GM23248 (cell line): ENCODE results near the gene NTNG2. TPM values are rescaled to one million over a fixed set of nuclear protein-coding genes. Genes with fewer than 3 reads are reported as not detected.

Source experiments
- DNase-seq: peaks from one replicate; pipeline ENCODE4 v3.0.0-alpha.2; 2015
- H2AFZ ChIP-seq: fragments of 200-600 bp; sonication (generic); 2 replicates; pipeline ENCODE4 v1.6.1; 2016; ENCODE audit warnings: antibody characterized with exemption
- H3F3A ChIP-seq: fragments of 200-600 bp; sonication (generic); 2 replicates; pipeline ENCODE4 v1.6.1; 2016; ENCODE audit warnings: mild to moderate bottlenecking, antibody characterized with exemption, mixed run types; ENCODE audit not compliant: insufficient read depth
- H3K27ac ChIP-seq: fragments of 200-600 bp; sonication (generic); 2 replicates; pipeline ENCODE4 v1.5.1; 2016; ENCODE audit warnings: mild to moderate bottlenecking
- H3K27me3 ChIP-seq: fragments of 200-600 bp; sonication (generic); replicated peaks from 2 replicates; pipeline ENCODE4 v1.6.1; 2016; ENCODE audit warnings: mild to moderate bottlenecking; ENCODE audit not compliant: insufficient read depth
- H3K36me3 ChIP-seq: fragments of 200-600 bp; sonication (generic); 2 replicates; pipeline ENCODE4 v1.6.1; 2016; ENCODE audit warnings: low read depth, mild to moderate bottlenecking
- H3K4me1 ChIP-seq: fragments of 200-600 bp; sonication (generic); 2 replicates; pipeline ENCODE4 v1.6.1; 2016; ENCODE audit warnings: mild to moderate bottlenecking; ENCODE audit not compliant: insufficient read depth
- H3K4me2 ChIP-seq: fragments of 200-600 bp; sonication (generic); one replicate; pipeline ENCODE4 v1.6.1; 2016; ENCODE audit warnings: mild to moderate bottlenecking; ENCODE audit not compliant: unreplicated experiment
- H3K4me3 ChIP-seq: fragments of 200-600 bp; sonication (generic); 2 replicates; pipeline ENCODE4 v1.5.1; 2016; ENCODE audit warnings: mild to moderate bottlenecking
- H3K79me2 ChIP-seq: fragments of 200-600 bp; sonication (generic); 2 replicates; pipeline ENCODE4 v1.6.1; 2016; ENCODE audit warnings: mild to moderate bottlenecking; ENCODE audit not compliant: insufficient read depth
- H3K9ac ChIP-seq: fragments of 200-600 bp; sonication (generic); 2 replicates; pipeline ENCODE4 v1.6.1; 2016; ENCODE audit warnings: mild to moderate bottlenecking
- H3K9me2 ChIP-seq: fragments of 200-600 bp; sonication (generic); 2 replicates; pipeline ENCODE4 v1.6.1; 2016; ENCODE audit warnings: mixed run types, mild to moderate bottlenecking, moderate library complexity; ENCODE audit not compliant: insufficient read depth
- H3K9me3 ChIP-seq: fragments of 200-600 bp; sonication (generic); one replicate; pipeline ENCODE4 v1.6.1; 2017; ENCODE audit warnings: low read depth
- H4K20me1 ChIP-seq: fragments of 200-600 bp; sonication (generic); 2 replicates; pipeline ENCODE4 v1.6.0; 2016; ENCODE audit not compliant: insufficient read depth
- EZH2 ChIP-seq: fragments of 200-600 bp; sonication (generic); IDR thresholded peaks from 2 replicates; pipeline ENCODE4 v1.6.1; 2018; ENCODE audit warnings: antibody characterized with exemption, mild to moderate bottlenecking; ENCODE audit not compliant: insufficient read depth, poor library complexity, severe bottlenecking
- EZH2phosphoT487 ChIP-seq: fragments of 200-600 bp; sonication (generic); IDR thresholded peaks from 2 replicates; pipeline ENCODE4 v1.6.1; 2018; ENCODE audit warnings: antibody characterized with exemption, moderate library complexity, mild to moderate bottlenecking, low read depth; ENCODE audit not compliant: insufficient read depth
- WGBS, 2 experiments: methylation state at CpG; one replicate each; pipeline ENCODE4 v1.1.6; 2015 to 2017; ENCODE audit warnings: low lambda C conversion rate in 2 of 2, low coverage in 1 of 2; ENCODE audit errors: missing lambda C conversion rate in 2 of 2; 5-methylcytosine and 5-hydroxymethylcytosine counted together
- in situ Hi-C: fragments of 300-500 bp; cut with MboI; formaldehyde crosslinking; loops from 2 replicates; pipeline ENCODE4 v1.15.0; 2020
- polyA plus RNA-seq: library from polyadenylated mRNA; unstranded; fragments of >200 nt; fragmentation: Nextera tagmentation; extraction: Ambion mirVana; gene quantifications from 2 replicates; pipeline ENCODE4 v1.2.1, GENCODE V29; 2016
- total RNA-seq: library from RNA; depleted of rRNA; stranded (reverse); fragments of >200 nt; shearing (Covaris generic); gene quantifications from 2 replicates; pipeline ENCODE4 v1.2.3, GENCODE V29; 2014

The NTNG2 gene
- total and polyA plus RNA-seq, 2 experiments from 2014 or later, result 0.13 to 1.5 TPM

DNA sequence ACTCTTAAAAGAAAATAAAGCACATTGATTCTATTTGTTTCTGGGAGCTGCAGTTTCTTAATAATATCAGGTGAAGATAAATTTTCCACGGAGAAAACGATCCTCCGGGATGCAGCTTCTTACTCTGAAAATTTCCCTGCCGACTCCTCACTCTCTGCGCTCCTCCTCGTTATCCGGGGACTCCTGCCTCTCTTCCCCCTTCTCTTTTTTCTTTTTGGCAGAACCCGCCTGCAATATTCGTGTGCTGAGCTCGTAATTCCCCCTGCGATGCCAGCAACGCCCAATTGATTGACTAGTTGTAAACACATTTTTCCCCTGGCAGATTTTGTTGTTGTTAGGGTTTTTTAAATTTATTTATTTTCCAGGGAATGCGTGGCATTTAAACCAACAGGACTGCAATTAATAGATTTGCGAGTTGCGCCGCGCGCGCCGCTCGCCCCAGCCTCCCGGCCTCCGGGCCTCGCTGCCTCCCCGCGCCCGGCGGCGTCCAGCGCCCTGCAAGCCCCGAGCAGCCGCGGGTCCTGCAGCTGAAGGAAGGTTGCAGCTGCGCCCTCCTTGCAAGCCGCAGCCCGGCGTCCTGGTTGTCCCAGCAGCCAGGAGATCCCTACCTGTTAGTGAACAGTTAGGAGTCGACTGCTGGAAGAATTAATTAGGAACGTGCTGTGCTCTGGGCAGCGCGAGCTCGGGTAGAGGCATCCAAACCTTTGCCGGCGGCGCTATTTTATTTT is 2.2 kb downstream of the NTNG2 start:
- H3K9me2 ChIP-seq, result no peaks in the 10 kb centered on the region
- H3K4me1 ChIP-seq, result no peaks in the 10 kb centered on the region
- no peak overlapping the region for H3K27ac ChIP-seq
- H3K4me2 ChIP-seq, result no peak overlapping the region
- TF ChIP-seq EZH2 (peak; percentile 91), EZH2phosphoT487 (no peak; the same call in none of the 2 replicates)
- no peak for DNase-seq
- 33 to 36% methylated on average over 45 of the region's 45 CpGs for WGBS, 2 experiments
- no peak overlapping the region for H3K9ac ChIP-seq
- H3F3A ChIP-seq, result no peaks in the 10 kb centered on the region
- H3K9me3 ChIP-seq, result no peaks in the 10 kb centered on the region
- H4K20me1 ChIP-seq, result no peaks in the 10 kb centered on the region
- no peaks in the 10 kb centered on the region for H3K79me2 ChIP-seq
- H3K36me3 ChIP-seq, result no peaks in the 10 kb centered on the region
- H3K4me3 ChIP-seq, result no peak overlapping the region; the same call in 1 of the 2 replicates
- in situ Hi-C loops, result no loop called here
- no peak overlapping the region for H2AFZ ChIP-seq
- peaks cover 39% of the 10 kb centered on the region for H3K27me3 ChIP-seq

- no peaks in the 10 kb centered on the region for H3K9me2 ChIP-seq
- no peaks in the 10 kb centered on the region for H3K36me3 ChIP-seq
- H3K4me1 ChIP-seq, result no peaks in the 10 kb centered on the region
- no peak overlapping the region for H3K27ac ChIP-seq
- TF ChIP-seq EZH2phosphoT487 (no peak), EZH2 (no peak)
- no peak overlapping the region for H3K4me3 ChIP-seq
- H3K9ac ChIP-seq, result no peak overlapping the region
- no peaks in the 10 kb centered on the region for H3K9me3 ChIP-seq
- no peaks in the 10 kb centered on the region for H3K79me2 ChIP-seq
- no peak overlapping the region for H2AFZ ChIP-seq
- H3K27me3 ChIP-seq, result peaks cover 39% of the 10 kb centered on the region
- no peaks in the 10 kb centered on the region for H4K20me1 ChIP-seq
- H3K4me2 ChIP-seq, result no peak overlapping the region
- 13 to 15% methylated on average over 16 of the region's 16 CpGs for WGBS, 2 experiments
- H3F3A ChIP-seq, result no peaks in the 10 kb centered on the region
- DNase-seq, result peak; percentile 69
- in situ Hi-C loops, result no loop called here
Measured at GRCh38 chr9:132164604-132165362, 2.9 kb downstream of the NTNG2 start.

GRCh38 chr9:132166599-132166998 is 4.7 kb downstream of the NTNG2 start:
- H3K9me2 ChIP-seq, result no peaks in the 10 kb centered on the region
- H3K9me3 ChIP-seq, result no peaks in the 10 kb centered on the region
- no peaks in the 10 kb centered on the region for H3K4me1 ChIP-seq
- no peak overlapping the region for H3K4me3 ChIP-seq
- WGBS, 2 experiments, result 91 to 92% methylated on average over 18 to 19 of the region's 19 CpGs
- no peak overlapping the region for H3K27ac ChIP-seq
- no peak for TF ChIP-seq EZH2
- TF ChIP-seq EZH2phosphoT487, result no peak
- no peak overlapping the region for H3K9ac ChIP-seq
- in situ Hi-C loops, result no loop called here
- H3K36me3 ChIP-seq, result no peaks in the 10 kb centered on the region
- no peak for DNase-seq
- H2AFZ ChIP-seq, result no peak overlapping the region
- H4K20me1 ChIP-seq, result no peaks in the 10 kb centered on the region
- H3K79me2 ChIP-seq, result no peaks in the 10 kb centered on the region
- no peak overlapping the region for H3K4me2 ChIP-seq
- no peaks in the 10 kb centered on the region for H3F3A ChIP-seq
- peaks cover 39% of the 10 kb centered on the region for H3K27me3 ChIP-seq

- Histone ChIP-seq H2AFZ (no peak overlapping the region), H3K4me2 (no peak overlapping the region), H3K9me2 (no peaks in the 10 kb centered on the region), H3K27ac (no peak overlapping the region), H3K4me3 (no peak overlapping the region), H3K36me3 (no peaks in the 10 kb centered on the region), H3K9ac (no peak overlapping the region), H3F3A (no peaks in the 10 kb centered on the region), H3K4me1 (no peaks in the 10 kb centered on the region), H3K9me3 (no peaks in the 10 kb centered on the region), H4K20me1 (no peaks in the 10 kb centered on the region), H3K27me3 (peaks cover 39% of the 10 kb centered on the region), H3K79me2 (no peaks in the 10 kb centered on the region)
- in situ Hi-C loops, result no loop called here
- no peak for DNase-seq
- TF ChIP-seq EZH2phosphoT487 (no peak), EZH2 (no peak)
- 80 to 88% methylated on average over 7 of the region's 7 CpGs for WGBS, 2 experiments
Measured at GRCh38 chr9:132167192-132167591, 5.3 kb downstream of the NTNG2 start.
